CD8-positive, alpha-beta memory T cell (primary cell): Measurements from ENCODE around the gene MSI2. TPM values are rescaled to one million over a fixed set of nuclear protein-coding genes. Genes with fewer than 3 reads are reported as not detected.

Source experiments
- CTCF ChIA-PET: fragments of 350-600 bp; sonication (Branson Sonifier 250); formaldehyde crosslinking; loops from one replicate; lab custom pipeline; 2021; ENCODE audit warnings: antibody characterized with exemption; lab: Charles Lee
- POLR2A ChIA-PET: fragments of 350-600 bp; sonication (Branson Sonifier 250); formaldehyde crosslinking; loops from one replicate; lab custom pipeline; 2021; ENCODE audit warnings: antibody characterized with exemption; lab: Charles Lee
- DNase-seq, 5 donors: peaks; one replicate each; pipeline versions ENCODE4 v3.0.0 to v3.0.0-alpha.2; 2020 to 2022; ENCODE audit warnings: mixed read lengths in 1 of 5
- H3K27ac ChIP-seq: one replicate; pipeline ENCODE4 v1.7.0; 2013; ENCODE audit warnings: low read depth, mild to moderate bottlenecking, low read length, moderate library complexity
- H3K27me3 ChIP-seq: 2 replicates; pipeline ENCODE4 v1.7.0; 2013; ENCODE audit warnings: low read length, mild to moderate bottlenecking; ENCODE audit not compliant: insufficient read depth, poor library complexity, severe bottlenecking
- H3K36me3 ChIP-seq: 2 replicates; pipeline ENCODE4 v1.7.0; 2013; ENCODE audit warnings: mild to moderate bottlenecking, low read length, moderate library complexity; ENCODE audit not compliant: insufficient read depth
- H3K4me1 ChIP-seq: 2 replicates; pipeline ENCODE4 v1.7.0; 2013; ENCODE audit warnings: mild to moderate bottlenecking, low read length, moderate library complexity; ENCODE audit not compliant: insufficient read depth
- H3K4me3 ChIP-seq: 2 replicates; pipeline ENCODE4 v1.7.0; 2013; ENCODE audit warnings: mild to moderate bottlenecking, low read length
- H3K9me3 ChIP-seq: 2 replicates; pipeline ENCODE4 v1.7.0; 2013; ENCODE audit warnings: mild to moderate bottlenecking, low read length
- H3K27ac Mint-ChIP-seq, 8 donors: one replicate each; pipeline ENCODE4 v1.8.0; 2020 to 2021; ENCODE audit warnings: mixed read lengths in 8 of 8, mild to moderate bottlenecking in 6 of 8, inconsistent platforms in 3 of 8, moderate library complexity in 3 of 8
- H3K27me3 Mint-ChIP-seq, 2 donors: one replicate each; pipeline ENCODE4 v1.8.0; 2020 to 2021; ENCODE audit warnings: mixed read lengths in 2 of 2, mild to moderate bottlenecking in 1 of 2, moderate library complexity in 1 of 2
- H3K36me3 Mint-ChIP-seq, 3 donors: one replicate each; pipeline ENCODE4 v1.8.0; 2020 to 2021; ENCODE audit warnings: mixed read lengths in 3 of 3, inconsistent platforms in 1 of 3, mild to moderate bottlenecking in 1 of 3
- H3K4me1 Mint-ChIP-seq, 3 donors: one replicate each; pipeline ENCODE4 v1.8.0; 2020 to 2021; ENCODE audit warnings: mixed read lengths in 3 of 3, inconsistent platforms in 1 of 3, mild to moderate bottlenecking in 1 of 3
- H3K4me3 Mint-ChIP-seq, 7 donors: one replicate each; pipeline ENCODE4 v1.8.0; 2020 to 2021; ENCODE audit warnings: mixed read lengths in 7 of 7, mild to moderate bottlenecking in 6 of 7, moderate library complexity in 4 of 7, inconsistent platforms in 2 of 7
- H3K9me3 Mint-ChIP-seq, 5 donors: one replicate each; pipeline ENCODE4 v1.8.0; 2020 to 2022; ENCODE audit warnings: mixed read lengths in 5 of 5, mild to moderate bottlenecking in 3 of 5, moderate library complexity in 2 of 5, inconsistent platforms in 1 of 5
- polyA plus RNA-seq: library from polyadenylated mRNA; unstranded; fragments of 300-500 nt; fragmentation: Illumina TruSeq; gene quantifications from one replicate; pipeline ENCODE4 v1.2.3, GENCODE V29; 2021
- total RNA-seq, 2 experiments: library from RNA; stranded (reverse); gene quantifications; one replicate each; pipeline ENCODE4 v1.2.3, GENCODE V29; 2021

The MSI2 gene
- total and polyA plus RNA-seq, 3 experiments from 2014 or later: 2.3 to 58.0 (median 57.1) TPM

GRCh38 chr17:57536289-57536688 is 280.0 kb downstream of the MSI2 start:
- CTCF ChIA-PET: no interaction called here

DNA sequence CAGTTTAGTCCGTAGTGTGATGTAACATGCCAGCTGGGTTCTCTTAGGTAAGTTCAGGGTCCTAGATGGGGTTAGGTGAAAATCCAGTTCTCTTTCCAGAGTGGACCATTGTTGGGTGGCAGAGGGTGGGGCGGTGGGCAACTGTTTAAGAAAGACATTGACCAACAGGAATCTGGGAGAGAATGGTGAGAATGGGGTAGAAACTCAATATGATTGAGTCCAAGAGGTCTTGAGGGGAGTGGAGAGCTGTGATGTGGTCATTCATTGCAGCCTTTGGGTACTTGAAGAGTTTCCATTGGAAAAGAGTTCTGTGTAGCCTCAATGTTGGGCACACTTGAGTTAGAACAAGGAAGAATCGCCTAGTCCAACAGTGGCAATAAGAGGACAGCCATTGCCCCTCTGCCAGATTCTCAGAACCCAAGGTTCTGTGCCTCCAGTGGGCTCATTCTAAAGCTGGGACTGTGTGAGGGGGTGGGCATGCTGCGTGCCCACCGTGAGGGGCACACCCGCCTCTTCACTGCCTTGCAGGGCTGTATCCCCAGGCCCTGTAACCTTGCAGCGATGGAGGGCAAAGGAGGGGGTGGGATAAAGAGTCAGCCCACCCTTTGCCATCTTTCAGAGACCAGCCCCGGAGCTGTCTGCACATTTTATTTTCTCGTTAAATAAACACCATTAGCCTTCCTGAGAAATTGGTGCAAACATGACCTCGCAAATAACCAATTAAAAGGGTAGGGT is 280.6 kb downstream of the MSI2 start:
- H3K4me3 Mint-ChIP-seq: peak overlapping the region in 2 of 7 donors; percentile 29 to 59
- peaks cover 0 to 13% (median 7%) of the 10 kb centered on the region in 3 donors for H3K36me3 Mint-ChIP-seq
- H3K4me1 ChIP-seq: peaks cover 6% of the 10 kb centered on the region
- H3K27me3 Mint-ChIP-seq: no peaks in the 10 kb centered on the region
- DNase-seq: no peak
- no peaks in the 10 kb centered on the region for H3K36me3 ChIP-seq
- no peaks in the 10 kb centered on the region for H3K9me3 Mint-ChIP-seq
- no peaks in the 10 kb centered on the region for H3K9me3 ChIP-seq
- no peak overlapping the region for H3K27ac ChIP-seq
- H3K27ac Mint-ChIP-seq: peak overlapping the region in 4 of 8 donors; percentile 50 to 70 (median 59)
- H3K4me1 Mint-ChIP-seq: peaks cover 24 to 38% (median 36%) of the 10 kb centered on the region in 3 donors
- ChIA-PET CTCF (no interaction called here), POLR2A (no interaction called here)
- H3K27me3 ChIP-seq: no peaks in the 10 kb centered on the region
- H3K4me3 ChIP-seq: no peak overlapping the region

More at GRCh38 chr17:57536289-57536688, 280.0 kb downstream of the MSI2 start:
- Mint-ChIP-seq H3K4me1 (peaks cover 27 to 41% (median 40%) of the 10 kb centered on the region in 3 donors), H3K36me3 (peaks cover 0 to 19% (median 7%) of the 10 kb centered on the region in 3 donors), H3K27me3 (no peaks in the 10 kb centered on the region), H3K9me3 (no peaks in the 10 kb centered on the region), H3K4me3 (no peak overlapping the region), H3K27ac (peak overlapping the region in 3 of 8 donors; percentile 1 to 64 (median 47))
- Histone ChIP-seq H3K27ac (no peak overlapping the region), H3K4me3 (no peak overlapping the region), H3K9me3 (no peaks in the 10 kb centered on the region), H3K36me3 (no peaks in the 10 kb centered on the region), H3K4me1 (peaks cover 6% of the 10 kb centered on the region), H3K27me3 (no peaks in the 10 kb centered on the region)
- POLR2A ChIA-PET: no interaction called here
- no peak for DNase-seq

DNA sequence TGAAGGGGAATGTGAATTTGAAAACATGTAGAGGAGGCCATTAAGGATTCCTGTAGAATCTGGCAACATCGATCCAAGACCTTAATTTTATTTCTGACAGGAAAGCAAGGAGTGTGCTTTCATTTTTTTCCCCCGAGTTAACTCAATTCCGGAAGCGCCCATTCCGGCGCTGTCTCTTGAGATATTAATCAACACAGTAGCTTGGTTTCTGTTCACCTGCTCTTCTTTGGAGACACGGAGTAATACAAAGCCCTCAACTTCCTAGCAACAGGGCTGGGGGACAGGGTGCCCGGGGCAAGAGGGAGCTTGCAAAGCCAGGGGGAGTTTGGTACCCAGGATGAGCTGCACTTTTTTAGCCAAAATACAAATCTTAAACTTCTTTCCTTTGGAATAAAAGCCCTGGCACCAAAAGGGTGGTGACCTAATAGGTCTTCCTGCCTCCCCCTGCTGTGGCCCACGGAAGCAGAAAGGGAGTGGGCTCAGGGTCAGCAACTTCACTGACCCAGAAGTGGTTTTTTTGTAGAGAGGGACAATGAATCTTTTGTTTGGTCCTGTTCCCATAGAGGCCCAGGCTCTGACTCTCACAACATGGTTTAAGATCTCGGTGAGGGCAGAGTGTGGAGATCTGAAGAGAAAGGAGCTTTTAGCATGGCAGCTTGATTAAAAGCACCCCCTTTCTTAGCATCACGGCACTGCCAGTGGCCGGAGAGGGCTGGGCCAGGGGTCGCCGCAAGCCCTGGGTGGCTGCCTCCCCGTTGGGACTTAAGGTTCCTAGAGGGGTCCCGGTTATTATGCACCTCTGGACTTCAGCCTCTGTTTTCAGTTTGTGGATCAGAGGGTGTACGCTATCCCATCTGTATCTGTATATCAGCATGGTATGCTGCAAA is 281.4 kb downstream of the MSI2 start:
- Histone ChIP-seq H3K9me3 (no peaks in the 10 kb centered on the region), H3K27me3 (no peaks in the 10 kb centered on the region), H3K4me1 (peaks cover 6% of the 10 kb centered on the region), H3K27ac (no peak overlapping the region), H3K36me3 (no peaks in the 10 kb centered on the region), H3K4me3 (no peak overlapping the region)
- Mint-ChIP-seq H3K9me3 (no peaks in the 10 kb centered on the region), H3K27ac (peak overlapping the region in 5 of 8 donors; percentile 50 to 80 (median 62)), H3K27me3 (no peaks in the 10 kb centered on the region), H3K4me1 (peaks cover 22 to 37% (median 36%) of the 10 kb centered on the region in 3 donors), H3K4me3 (peak overlapping the region in 2 of 7 donors; percentile 29 to 59), H3K36me3 (peaks cover 0 to 9% (median 7%) of the 10 kb centered on the region in 3 donors)
- CTCF ChIA-PET: no interaction called here
- DNase-seq: no peak
- POLR2A ChIA-PET: no interaction called here

DNA sequence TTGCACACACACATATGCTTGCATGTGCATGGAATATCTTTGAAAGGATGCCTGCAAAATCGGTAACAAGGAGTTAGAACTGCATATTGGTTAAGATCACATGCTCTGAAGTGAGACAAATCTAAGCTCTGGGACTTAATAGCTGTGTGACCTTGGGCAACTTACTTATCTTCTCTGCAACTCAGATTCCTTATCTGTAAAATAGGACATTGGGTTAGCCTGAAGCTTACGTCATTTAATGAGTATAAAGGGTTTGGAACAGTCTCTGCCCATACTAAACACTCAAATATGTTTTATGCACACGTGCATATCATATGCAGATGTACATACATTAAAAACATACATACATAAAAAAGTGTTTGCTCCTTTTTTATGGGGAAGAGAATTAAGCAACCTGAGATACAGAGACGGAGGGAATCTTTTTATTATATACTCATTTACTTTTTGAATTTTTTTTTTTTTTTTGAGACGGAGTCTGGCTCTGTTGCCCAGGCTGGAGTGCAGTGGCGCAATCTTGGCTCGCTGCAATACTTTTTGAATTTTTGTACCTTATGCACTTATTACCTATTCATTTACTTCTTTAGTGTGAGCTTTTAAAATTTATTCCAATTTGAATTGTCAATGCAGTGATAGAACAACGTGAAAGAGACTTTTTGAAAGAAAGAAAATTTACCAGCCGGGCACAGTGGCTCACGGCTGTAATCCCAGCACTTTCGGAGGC is 282.6 kb downstream of the MSI2 start:
- Histone ChIP-seq H3K27me3 (no peaks in the 10 kb centered on the region), H3K9me3 (no peaks in the 10 kb centered on the region), H3K4me1 (peaks cover 6% of the 10 kb centered on the region), H3K4me3 (no peak overlapping the region), H3K27ac (no peak overlapping the region), H3K36me3 (no peaks in the 10 kb centered on the region)
- Mint-ChIP-seq H3K27ac (peak overlapping the region in 1 of 8 donors; percentile 14), H3K36me3 (peaks cover 0 to 5% (median 2%) of the 10 kb centered on the region in 3 donors), H3K27me3 (no peaks in the 10 kb centered on the region), H3K9me3 (no peaks in the 10 kb centered on the region), H3K4me1 (peaks cover 29 to 46% (median 36%) of the 10 kb centered on the region in 3 donors), H3K4me3 (no peak overlapping the region)
- ChIA-PET POLR2A (no interaction called here), CTCF (no interaction called here)
- DNase-seq: no peak

DNA sequence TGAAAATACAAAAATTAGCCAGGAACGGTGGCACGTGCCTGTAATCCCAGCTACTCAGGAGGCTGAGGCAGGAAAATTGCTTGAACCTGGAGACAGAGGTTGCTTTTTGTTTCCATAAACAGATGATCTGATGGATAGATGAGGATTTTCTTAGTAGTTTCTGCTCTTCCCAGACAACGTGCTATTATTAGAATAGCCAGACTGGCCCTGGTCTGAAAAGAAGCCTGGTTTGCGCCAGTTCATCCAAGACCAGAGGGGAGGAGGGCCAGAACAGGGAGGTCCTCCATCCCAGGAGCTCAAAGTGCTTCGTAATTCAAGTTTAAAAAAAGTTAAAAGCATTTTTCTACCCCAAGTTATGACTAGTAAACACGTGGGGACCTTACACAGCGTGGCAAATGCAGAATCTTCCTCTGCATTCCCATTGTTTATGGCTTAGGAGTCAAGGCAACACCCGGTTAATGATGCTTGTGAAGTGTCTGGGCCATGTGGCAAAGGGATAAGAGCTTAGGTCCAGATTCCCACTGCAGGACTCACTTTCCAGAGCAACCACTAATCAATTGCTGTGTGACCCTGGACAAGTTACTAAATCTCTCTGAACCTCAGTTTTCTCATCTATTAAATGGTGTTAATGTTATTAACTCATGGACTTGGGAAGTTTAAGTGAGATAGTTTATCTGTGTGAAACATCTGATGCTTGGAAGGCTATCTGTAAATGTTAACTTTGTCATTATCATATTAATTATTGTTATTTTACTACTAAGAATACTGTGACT is 283.4 kb downstream of the MSI2 start:
- Mint-ChIP-seq H3K9me3 (no peaks in the 10 kb centered on the region), H3K27me3 (no peaks in the 10 kb centered on the region), H3K4me3 (no peak overlapping the region), H3K4me1 (peaks cover 33 to 49% (median 42%) of the 10 kb centered on the region in 3 donors), H3K36me3 (peaks cover 0 to 4% (median under 1%) of the 10 kb centered on the region in 3 donors), H3K27ac (peak overlapping the region in 1 of 8 donors; percentile 31)
- POLR2A ChIA-PET: no interaction called here
- Histone ChIP-seq H3K27ac (no peak overlapping the region), H3K9me3 (no peaks in the 10 kb centered on the region), H3K36me3 (no peaks in the 10 kb centered on the region), H3K27me3 (no peaks in the 10 kb centered on the region), H3K4me1 (peaks cover 6% of the 10 kb centered on the region), H3K4me3 (no peak overlapping the region)
- CTCF ChIA-PET: no interaction called here
- no peak for DNase-seq

- no peaks in the 10 kb centered on the region for H3K9me3 Mint-ChIP-seq
- Histone ChIP-seq H3K27me3 (no peaks in the 10 kb centered on the region), H3K27ac (no peak overlapping the region), H3K4me3 (no peak overlapping the region), H3K9me3 (no peaks in the 10 kb centered on the region), H3K36me3 (no peaks in the 10 kb centered on the region), H3K4me1 (peaks cover 6% of the 10 kb centered on the region)
- ChIA-PET CTCF (no interaction called here), POLR2A (no interaction called here)
- no peak for DNase-seq
- H3K27me3 Mint-ChIP-seq: no peaks in the 10 kb centered on the region
- no peak overlapping the region for H3K4me3 Mint-ChIP-seq
- peaks cover 0 to 3% (median 0%) of the 10 kb centered on the region in 3 donors for H3K36me3 Mint-ChIP-seq
- peaks cover 33 to 43% (median 42%) of the 10 kb centered on the region in 3 donors for H3K4me1 Mint-ChIP-seq
- H3K27ac Mint-ChIP-seq: peak overlapping the region in 2 of 8 donors; percentile 48 to 69
Measured at GRCh38 chr17:57540596-57540995, 284.3 kb downstream of the MSI2 start.

GRCh38 chr17:57541049-57541448 is 284.7 kb downstream of the MSI2 start:
- POLR2A ChIA-PET: no interaction called here
- H3K27ac ChIP-seq: no peak overlapping the region
- H3K4me3 ChIP-seq: no peak overlapping the region
- H3K27ac Mint-ChIP-seq: peak overlapping the region in 1 of 8 donors; percentile 48
- H3K27me3 ChIP-seq: no peaks in the 10 kb centered on the region
- H3K9me3 ChIP-seq: no peaks in the 10 kb centered on the region
- no peaks in the 10 kb centered on the region for H3K9me3 Mint-ChIP-seq
- peaks cover 31 to 42% (median 40%) of the 10 kb centered on the region in 3 donors for H3K4me1 Mint-ChIP-seq
- H3K36me3 ChIP-seq: no peaks in the 10 kb centered on the region
- H3K36me3 Mint-ChIP-seq: peaks cover 0 to 3% (median 0%) of the 10 kb centered on the region in 3 donors
- DNase-seq: no peak
- no peak overlapping the region for H3K4me3 Mint-ChIP-seq
- H3K4me1 ChIP-seq: peaks cover 6% of the 10 kb centered on the region
- no peaks in the 10 kb centered on the region for H3K27me3 Mint-ChIP-seq
- CTCF ChIA-PET: no interaction called here
